Left renal cortex interstitium (tissue), 4 donors: ENCODE results near the gene C6orf120. TPM values are rescaled to one million over a fixed set of nuclear protein-coding genes. Genes with fewer than 3 reads are reported as not detected.
A peak's percentile ranks its signal among the peaks of the same experiment; 100 is the strongest.

ENCODE experiments used
- DNase-seq, 4 donors: peaks; one replicate each; pipeline ENCODE4 v3.0.0-alpha.2; 2013; ENCODE audit warnings: low read depth in 4 of 4, low spot score in 2 of 4, missing footprints in 1 of 4
- polyA plus RNA-seq, 4 donors: library from polyadenylated mRNA; unstranded; fragments of 120-200 nt; gene quantifications; one replicate each; pipeline ENCODE4 v1.2.1, GENCODE V29; 2013; ENCODE audit not compliant: insufficient read length in 4 of 4

Gene C6orf120
- 10 to 100 TPM; 37.7 to 47.4 (median 43.4) TPM for polyA plus RNA-seq

DNA sequence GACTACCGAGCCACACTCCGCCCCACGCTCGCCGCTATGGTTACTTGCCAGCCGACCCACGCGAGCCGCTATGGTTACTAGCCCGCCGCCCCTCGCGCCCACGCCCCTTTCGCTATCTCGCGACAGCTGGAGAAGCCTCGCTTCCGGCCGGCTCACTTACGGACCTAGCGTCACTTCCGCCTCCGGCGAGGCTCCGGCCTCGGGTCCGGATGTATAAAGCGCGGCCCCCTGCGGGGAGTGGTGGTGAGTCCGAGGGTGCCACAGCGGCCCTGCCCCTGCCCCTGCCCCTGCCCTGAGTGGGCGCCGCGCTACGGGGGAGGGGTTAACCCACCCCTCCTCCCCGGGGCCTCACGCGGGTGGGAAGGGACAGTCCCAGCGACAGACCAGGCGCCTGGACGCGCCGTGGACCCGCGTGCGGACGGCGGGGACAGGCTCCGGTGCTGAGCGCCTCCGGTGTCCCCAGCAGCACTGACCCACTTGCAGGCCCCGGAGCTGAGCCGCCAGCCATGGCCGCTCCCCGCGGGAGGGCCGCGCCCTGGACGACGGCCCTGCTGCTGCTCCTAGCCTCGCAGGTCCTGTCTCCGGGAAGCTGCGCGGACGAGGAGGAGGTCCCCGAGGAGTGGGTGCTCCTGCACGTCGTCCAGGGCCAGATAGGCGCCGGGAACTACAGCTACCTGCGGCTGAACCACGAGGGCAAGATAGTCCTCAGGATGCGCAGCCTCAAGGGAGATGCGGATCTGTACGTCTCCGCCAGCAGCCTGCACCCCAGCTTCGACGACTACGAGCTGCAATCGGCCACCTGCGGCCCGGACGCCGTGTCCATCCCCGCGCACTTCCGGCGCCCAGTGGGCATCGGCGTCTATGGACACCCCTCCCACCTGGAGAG, at the start of gene C6orf120, which contains the start of gene WDR27:
TSS of gene C6orf120 (plus strand) at position 173 of the 886 bp plus-strand sequence. CDS start at position 507, 334 bp downstream.
TSS of gene WDR27 (minus strand) at position 76 of the 886 bp plus-strand sequence. CDS start 13,024 bp downstream, outside the sequence.
- DNase-seq: peak; percentile 81 to 95 (median 90)

DNA sequence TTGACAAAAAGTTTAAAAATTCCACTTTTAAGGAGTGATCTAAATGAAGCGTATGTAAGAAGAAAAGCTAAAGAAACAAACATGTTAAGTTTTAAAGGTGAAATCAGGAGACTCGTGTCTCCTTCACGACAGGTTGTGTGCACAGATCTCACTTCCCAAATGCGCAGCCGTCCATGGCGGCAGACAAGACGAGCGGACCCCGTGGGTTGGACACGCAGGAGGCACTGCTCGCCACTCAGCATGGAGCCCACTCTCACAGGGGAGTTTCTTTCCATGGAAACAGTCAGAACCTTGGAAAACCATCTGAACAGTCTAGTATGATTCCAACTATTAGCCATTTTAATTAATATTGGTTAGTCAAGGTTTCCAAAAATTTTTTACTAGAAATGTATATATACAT, 49.0 kb upstream of the C6orf120 start:
- no peak for DNase-seq

DNA sequence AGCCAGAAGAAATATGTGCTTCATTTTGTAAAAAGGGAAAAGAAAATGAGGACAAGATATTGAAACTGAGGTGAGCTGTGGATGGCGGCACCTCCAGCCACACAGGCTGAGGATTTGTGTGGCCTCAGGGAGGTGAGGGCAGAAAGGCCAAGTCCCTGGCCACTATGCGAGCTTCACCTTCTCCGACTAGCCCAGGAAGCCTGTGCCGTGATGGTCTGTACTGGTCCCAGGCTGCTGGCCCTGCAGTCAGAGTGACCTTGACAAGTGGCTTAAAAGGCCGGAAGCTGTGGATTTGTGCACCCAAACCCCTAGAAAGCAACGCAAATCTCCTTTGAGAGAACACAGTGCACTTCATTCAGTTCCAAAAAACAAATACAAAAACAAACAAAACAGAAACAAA, 48.2 kb upstream of the C6orf120 start:
- DNase-seq: no peak

- DNase-seq: peak in 3 of 4 donors; percentile 39 to 51 (median 41)
Observed at GRCh38 chr6:169654598-169655391, 47.1 kb upstream of the C6orf120 start.

- DNase-seq: no peak
Observed at GRCh38 chr6:169656546-169657283, 45.2 kb upstream of the C6orf120 start.

- no peak for DNase-seq
Observed at GRCh38 chr6:169657284-169657610, 44.7 kb upstream of the C6orf120 start.

GRCh38 chr6:169659820-169660610, 41.9 kb upstream of the C6orf120 start:
- no peak for DNase-seq

GRCh38 chr6:169660751-169661390, 41.1 kb upstream of the C6orf120 start:
- DNase-seq: no peak

DNA sequence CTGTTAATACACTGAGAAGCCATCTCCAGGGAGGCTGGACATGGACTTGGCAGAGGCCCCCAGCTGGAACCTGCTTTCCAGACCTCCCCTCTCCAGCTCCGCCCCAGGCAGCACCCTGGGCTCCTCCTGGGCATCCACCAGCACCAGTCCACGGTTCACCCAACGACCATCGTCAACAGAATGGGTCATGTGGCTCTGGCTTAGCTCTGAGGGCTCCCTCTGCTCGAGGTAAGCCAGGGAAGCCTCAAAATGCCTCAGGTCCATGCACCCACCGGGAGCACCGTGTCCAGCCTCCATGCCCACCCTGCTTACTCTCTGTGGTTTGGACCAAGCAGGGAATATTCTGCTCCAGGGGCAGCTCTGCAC, 40.6 kb upstream of the C6orf120 start:
- no peak for DNase-seq

DNA sequence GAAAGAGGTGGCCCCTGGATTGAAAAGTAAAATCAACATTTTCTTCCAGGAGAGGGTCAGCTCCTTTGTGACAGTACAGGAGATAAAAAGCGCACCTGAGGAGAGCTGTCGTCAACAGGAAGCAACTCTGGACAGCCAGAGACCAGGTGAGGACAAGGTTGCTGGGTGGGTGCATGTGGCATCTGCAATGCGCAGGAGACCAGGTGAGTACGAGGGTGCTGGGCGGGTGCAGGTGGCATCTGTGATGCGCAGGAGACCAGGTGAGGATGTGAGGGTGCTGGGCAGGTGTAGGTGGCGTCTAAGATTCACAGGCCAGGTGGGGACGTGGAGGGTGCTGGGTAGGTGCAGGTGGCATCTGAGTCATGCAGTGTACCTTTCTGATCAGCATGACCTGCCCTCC, 38.5 kb upstream of the C6orf120 start:
- no peak for DNase-seq

- no peak for DNase-seq
Observed at GRCh38 chr6:169664227-169664626, 37.7 kb upstream of the C6orf120 start.

GRCh38 chr6:169665289-169665688, 36.6 kb upstream of the C6orf120 start:
- no peak for DNase-seq

GRCh38 chr6:169666441-169666840, 35.5 kb upstream of the C6orf120 start:
- no peak for DNase-seq

DNA sequence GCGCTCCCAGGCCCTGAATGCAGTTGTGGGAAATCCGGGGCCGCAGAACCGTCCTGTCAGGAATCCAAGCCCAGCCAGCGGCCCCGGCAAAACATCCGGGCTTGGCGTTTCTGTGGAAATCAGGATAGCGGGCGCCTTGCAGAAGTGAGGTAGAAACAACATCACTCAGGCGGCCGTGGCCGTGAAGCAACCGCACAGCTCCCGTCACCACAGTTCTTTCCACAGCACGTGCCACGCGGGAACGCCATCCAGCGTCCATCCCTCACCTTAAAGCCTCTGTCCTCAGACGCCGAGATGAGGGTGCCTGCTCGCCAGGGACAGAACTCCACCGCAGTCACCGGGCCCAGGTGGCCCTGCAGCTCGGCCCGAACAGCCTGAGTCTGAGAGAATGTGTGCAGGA, 34.2 kb upstream of the C6orf120 start:
- no peak for DNase-seq

DNA sequence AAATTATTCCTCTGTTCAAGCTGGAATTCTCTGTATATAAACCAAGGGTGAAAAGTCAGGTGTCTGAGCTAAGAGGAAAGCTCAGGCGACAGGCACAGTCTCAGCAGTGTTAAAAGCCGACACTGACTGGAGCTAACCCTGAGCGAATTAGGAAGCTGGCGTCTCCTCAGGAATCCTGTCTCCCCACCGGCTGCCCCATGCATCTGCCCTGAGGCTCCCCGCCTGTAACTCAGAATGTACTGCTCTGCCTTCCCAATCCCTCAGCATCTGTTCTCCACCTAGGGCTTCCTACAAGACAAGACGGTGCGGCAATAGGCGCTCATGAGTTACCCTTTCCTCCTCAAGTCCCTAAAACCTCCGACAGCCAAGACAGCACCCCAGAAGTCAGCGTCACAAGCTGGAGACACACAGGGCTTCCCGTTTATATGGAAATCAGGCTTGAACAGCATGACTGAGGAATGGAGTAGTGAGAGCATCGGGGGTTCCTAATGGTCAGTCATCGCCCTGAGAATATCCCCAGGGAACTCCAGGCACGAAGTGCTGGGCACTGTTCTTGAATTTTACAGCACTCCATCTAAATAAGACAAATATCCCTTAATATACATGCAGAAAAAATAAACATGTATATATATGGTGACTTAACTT, 33.6 kb upstream of the C6orf120 start:
- no peak for DNase-seq

GRCh38 chr6:169669147-169669546, 32.8 kb upstream of the C6orf120 start:
- DNase-seq: no peak

GRCh38 chr6:169669889-169670288, 32.0 kb upstream of the C6orf120 start:
- DNase-seq: no peak

DNA sequence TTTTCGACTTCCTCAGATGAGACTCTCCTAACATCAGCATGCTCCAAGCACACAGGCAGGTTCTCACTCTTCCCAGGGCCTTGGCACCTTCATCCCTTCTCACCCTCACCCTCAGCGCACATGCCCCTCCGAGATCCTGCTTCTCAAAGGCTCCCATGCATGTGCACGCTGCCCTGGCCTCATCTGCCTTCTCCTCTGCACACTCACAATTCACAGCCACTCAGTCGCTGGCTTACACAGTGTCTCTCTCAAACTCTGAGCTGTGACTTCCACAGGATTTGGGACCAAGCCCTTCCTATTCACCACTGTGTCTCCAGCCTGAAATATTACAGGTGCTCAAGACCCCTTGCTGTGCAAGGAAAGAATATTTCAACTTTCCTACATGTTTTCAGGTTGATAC, 30.4 kb upstream of the C6orf120 start:
- DNase-seq: no peak

GRCh38 chr6:169675011-169675410, 26.9 kb upstream of the C6orf120 start:
- no peak for DNase-seq
